Measurements from ENCODE around the gene ZIC1.

DNA sequence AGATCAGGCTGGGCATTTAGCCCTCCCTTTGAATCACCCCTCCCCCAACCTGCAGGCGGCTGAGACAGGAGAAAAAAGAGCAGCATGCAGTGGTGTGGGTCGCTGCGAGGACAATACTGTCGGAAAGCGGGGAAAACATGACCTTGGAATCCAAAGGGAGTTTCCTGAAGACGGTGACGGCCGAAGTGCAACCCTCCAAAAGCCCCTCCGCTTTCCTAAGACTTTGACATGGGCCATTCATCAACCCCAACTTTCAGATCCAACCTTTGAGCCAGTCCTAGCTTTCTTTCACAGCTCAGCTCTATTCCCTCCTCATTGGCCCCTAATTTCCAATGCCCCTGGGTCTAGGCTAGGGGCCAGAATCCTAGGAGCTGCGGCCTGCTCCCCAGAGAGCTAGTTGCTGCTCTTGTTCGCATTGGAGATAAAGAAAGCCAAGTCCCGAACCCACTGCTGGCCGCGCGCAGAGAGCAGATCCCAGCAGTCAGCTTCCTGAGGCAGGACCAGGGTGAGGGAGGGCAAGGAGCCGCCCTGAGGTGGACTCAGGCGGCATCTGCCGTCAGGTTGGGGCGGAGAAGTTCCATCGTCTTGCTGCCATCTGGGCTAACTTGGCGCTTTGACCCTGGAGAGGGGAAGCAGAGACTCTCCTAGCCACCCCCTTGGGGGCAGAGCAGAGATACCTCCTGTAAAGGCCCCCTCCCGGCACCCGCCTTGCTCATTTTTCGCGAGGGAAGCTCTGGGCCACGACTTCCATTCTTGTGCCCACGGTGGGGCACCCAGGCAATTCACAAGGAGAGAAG lies 3.7 kb upstream of the ZIC1 start:
- TF ChIP-seq POLR2AphosphoS5 (IDR thresholded peaks at IDR 0.05) (no peak), POLR2A (IDR thresholded peaks at IDR 0.05) (no peak)
- TF ChIP-seq, protein P1, sequence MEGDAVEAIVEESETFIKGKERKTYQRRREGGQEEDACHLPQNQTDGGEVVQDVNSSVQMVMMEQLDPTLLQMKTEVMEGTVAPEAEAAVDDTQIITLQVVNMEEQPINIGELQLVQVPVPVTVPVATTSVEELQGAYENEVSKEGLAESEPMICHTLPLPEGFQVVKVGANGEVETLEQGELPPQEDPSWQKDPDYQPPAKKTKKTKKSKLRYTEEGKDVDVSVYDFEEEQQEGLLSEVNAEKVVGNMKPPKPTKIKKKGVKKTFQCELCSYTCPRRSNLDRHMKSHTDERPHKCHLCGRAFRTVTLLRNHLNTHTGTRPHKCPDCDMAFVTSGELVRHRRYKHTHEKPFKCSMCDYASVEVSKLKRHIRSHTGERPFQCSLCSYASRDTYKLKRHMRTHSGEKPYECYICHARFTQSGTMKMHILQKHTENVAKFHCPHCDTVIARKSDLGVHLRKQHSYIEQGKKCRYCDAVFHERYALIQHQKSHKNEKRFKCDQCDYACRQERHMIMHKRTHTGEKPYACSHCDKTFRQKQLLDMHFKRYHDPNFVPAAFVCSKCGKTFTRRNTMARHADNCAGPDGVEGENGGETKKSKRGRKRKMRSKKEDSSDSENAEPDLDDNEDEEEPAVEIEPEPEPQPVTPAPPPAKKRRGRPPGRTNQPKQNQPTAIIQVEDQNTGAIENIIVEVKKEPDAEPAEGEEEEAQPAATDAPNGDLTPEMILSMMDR (IDR thresholded peaks at IDR 0.05): no peak
